HepG2 (cell line): ENCODE data around the gene GNAT3. TPM values are rescaled to one million over a fixed set of nuclear protein-coding genes. Genes with fewer than 3 reads are reported as not detected.

Experiments
- ATAC-seq: fragments of 200-7000 bp; cut with Tn5 transposase; 3 replicates; pipeline ENCODE4 v1.9.1; 2020; ENCODE audit warnings: mild to moderate bottlenecking, moderate library complexity
- BruUV-seq: library from RNA; stranded (reverse); fragments of 400-500 nt; replicated peaks from 2 replicates; lab custom pipeline; 2021; lab: Mats Ljungman, UMichigan
- CTCF ChIA-PET: fragments of 300-600 bp; formaldehyde crosslinking; extraction: SDS; loops from one replicate; lab custom pipeline; 2021; ENCODE audit warnings: low total read pairs, inconsistent platforms, low intra/inter-chr PET ratio; lab: Yijun Ruan, JAX
- POLR2A ChIA-PET: fragments of 350-600 bp; sonication (Branson Sonifier 250); formaldehyde crosslinking; loops from one replicate; lab custom pipeline; 2020; ENCODE audit warnings: antibody characterized with exemption, inconsistent platforms; lab: Yijun Ruan, JAX
- DNase-seq: peaks from one replicate; pipeline ENCODE4 v3.0.0-alpha.2; 2015; ENCODE audit warnings: low spot score
- FAIRE-seq: peaks from 3 replicates; lab custom pipeline; 2011; peaks lifted over from hg19 to GRCh38; lab: Jason Lieb, UNC
- H2AFZ ChIP-seq: one replicate; pipeline ENCODE4 v1.6.1; 2011; ENCODE audit warnings: low read length, inconsistent platforms
- H3K27ac ChIP-seq: fragments of 300-600 bp; 3 replicates; pipeline ENCODE4 v1.8.0; 2011; ENCODE audit warnings: mixed run types, mild to moderate bottlenecking, mixed read lengths, low read length, inconsistent platforms; ENCODE audit not compliant: insufficient read depth; ENCODE audit errors: extremely low read length
- H3K27me3 ChIP-seq, 2 experiments: fragments of 200-600 bp in 1 of 2; 2 replicates in 1 of 2; 3 replicates in 1 of 2; pipeline versions ENCODE4 v1.6.0 to v1.8.0; 2011; ENCODE audit warnings: low read length in 2 of 2, mild to moderate bottlenecking in 2 of 2, moderate library complexity in 2 of 2, inconsistent platforms in 1 of 2; ENCODE audit not compliant: insufficient read depth in 2 of 2, control insufficient read depth in 1 of 2
- H3K36me3 ChIP-seq, 2 experiments: fragments of 200-600 bp in 1 of 2; replicated peaks in 1 of 2; 2 replicates in 1 of 2; 3 replicates in 1 of 2; pipeline versions ENCODE4 v1.5.1 to v1.8.0; 2011; ENCODE audit warnings: low read length in 2 of 2, inconsistent platforms in 1 of 2; ENCODE audit not compliant: insufficient read depth in 2 of 2, control insufficient read depth in 1 of 2
- H3K4me1 ChIP-seq: 2 replicates; pipeline ENCODE4 v1.5.1; 2012; ENCODE audit warnings: low read length, inconsistent platforms; ENCODE audit not compliant: insufficient read depth
- H3K4me2 ChIP-seq: 2 replicates; pipeline ENCODE4 v1.6.0; 2011; ENCODE audit warnings: low read depth, low read length, inconsistent platforms
- H3K4me3 ChIP-seq, 3 experiments: fragments of 200-600 bp in 1 of 3; sonication (generic), shearing (Covaris generic) in 1 of 3; replicated peaks in 1 of 3; 2 replicates each; pipeline ENCODE4 v1.5.1; 2011 to 2016; ENCODE audit warnings: low read length in 3 of 3, inconsistent platforms in 2 of 3, low read depth in 2 of 3, mild to moderate bottlenecking in 2 of 3, control low read depth in 1 of 3, mixed read lengths in 1 of 3; ENCODE audit not compliant: insufficient read depth in 1 of 3
- H3K79me2 ChIP-seq: one replicate; pipeline ENCODE4 v1.6.1; 2011; ENCODE audit warnings: low read length, inconsistent platforms; ENCODE audit not compliant: insufficient read depth
- H3K9ac ChIP-seq: 2 replicates; pipeline ENCODE4 v1.6.0; 2011; ENCODE audit warnings: mild to moderate bottlenecking, low read depth, low read length, inconsistent platforms; ENCODE audit not compliant: insufficient read depth
- H3K9me3 ChIP-seq: 2 replicates; pipeline ENCODE4 v1.5.1; 2012; ENCODE audit warnings: mild to moderate bottlenecking, low read length
- H4K20me1 ChIP-seq: 2 replicates; pipeline ENCODE4 v1.6.0; 2011; ENCODE audit warnings: inconsistent platforms, mild to moderate bottlenecking, low read length, moderate library complexity; ENCODE audit not compliant: insufficient read depth
- AHR ChIP-seq: IDR thresholded peaks from 2 replicates; pipeline ENCODE4 v1.6.1; 2018; ENCODE audit warnings: missing genetic modification reagents, missing compliant biosample characterization
- CCAR2 ChIP-seq: fragments of 200-400 bp; formaldehyde crosslinking; optimal IDR thresholded peaks from 2 replicates; pipeline ENCODE3; 2018; ENCODE audit warnings: low read depth, mild to moderate bottlenecking, low read length, moderate library complexity
- ELF3 ChIP-seq: IDR thresholded peaks from 2 replicates; pipeline ENCODE4 v1.6.1; 2016; ENCODE audit warnings: missing genetic modification reagents, missing compliant biosample characterization
- ETV6 ChIP-seq: sonication (generic); formaldehyde crosslinking; conservative IDR thresholded peaks from 2 replicates; pipeline ENCODE4 v1.4.0; 2020; ENCODE audit warnings: missing genetic modification reagents
- FOXM1 ChIP-seq: sonication (generic); formaldehyde crosslinking; IDR thresholded peaks from 2 replicates; pipeline ENCODE4 v1.5.0; 2020; ENCODE audit warnings: missing genetic modification reagents
- HOXD1 ChIP-seq: sonication (generic); formaldehyde crosslinking; IDR thresholded peaks from 2 replicates; pipeline ENCODE4 v1.5.0; 2020; ENCODE audit warnings: missing genetic modification reagents
- NFKBIZ ChIP-seq: IDR thresholded peaks from 2 replicates; pipeline ENCODE4 v1.6.1; 2018; ENCODE audit warnings: missing genetic modification reagents, missing compliant biosample characterization
- YY1 ChIP-seq: IDR thresholded peaks from 2 replicates; pipeline ENCODE4 v1.6.1; 2011; ENCODE audit warnings: low read length, low read depth, moderate library complexity, mild to moderate bottlenecking; ENCODE audit not compliant: insufficient read depth, insufficient replicate concordance
- ZNF274 ChIP-seq: sonication (generic); formaldehyde crosslinking; IDR thresholded peaks from 2 replicates; pipeline ENCODE4 v1.5.1; 2020; ENCODE audit warnings: mild to moderate bottlenecking, missing genetic modification reagents
- ZNF430 ChIP-seq: sonication (generic); formaldehyde crosslinking; IDR thresholded peaks from 2 replicates; pipeline ENCODE4 v1.9.0; 2021; ENCODE audit warnings: mild to moderate bottlenecking, missing genetic modification reagents
- ZNF776 ChIP-seq: sonication (generic); formaldehyde crosslinking; IDR thresholded peaks from 2 replicates; pipeline ENCODE4 v1.4.0; 2020; ENCODE audit warnings: mild to moderate bottlenecking, missing genetic modification reagents
- ZNF790 ChIP-seq: sonication (generic); formaldehyde crosslinking; IDR thresholded peaks from 2 replicates; pipeline ENCODE4 v1.8.0; 2022; ENCODE audit warnings: missing genetic modification reagents, mild to moderate bottlenecking, borderline replicate concordance
- WGBS: methylation state at CpG from one replicate; pipeline ENCODE4 v1.1.6; 2017; ENCODE audit warnings: low lambda C conversion rate; 5-methylcytosine and 5-hydroxymethylcytosine counted together
- in situ Hi-C: cut with HindIII; loops from 2 replicates; pipeline ENCODE4 v1.10.0; 2017; ENCODE audit warnings: low pct_unique_long_range_greater_than_20kb; ENCODE audit not compliant: extremely low pct_ligation_motif_present
- intact Hi-C: fragments of 100-400 bp; cut with micrococcal nuclease; formaldehyde crosslinking; loops from one replicate; pipeline ENCODE4 v1.10.0; 2022; ENCODE audit not compliant: unreplicated experiment
- polyA plus RNA-seq, 8 experiments: library from polyadenylated mRNA; depleted of rRNA in 3 of 8; stranded (reverse) in 7 of 8; unstranded in 1 of 8; fragments of >200 nt; fragmentation: Illumina TruSeq in 4 of 8; extraction: Trizol in 4 of 8; gene quantifications; 2 replicates each; pipeline versions ENCODE4 v1.2.1 to v1.2.3, GENCODE V29; 2011 to 2016; ENCODE audit warnings: low read depth in 4 of 8, missing spikeins in 1 of 8, mixed read lengths in 1 of 8; ENCODE audit not compliant: insufficient read depth in 1 of 8
- total RNA-seq, 5 experiments: library from RNA; depleted of rRNA; stranded (reverse); fragments of >200 nt; fragmentation: Illumina TruSeq; extraction: Trizol; gene quantifications; 2 replicates each; pipeline ENCODE4 v1.2.3, GENCODE V29; 2016; ENCODE audit warnings: low read depth in 1 of 5
- TF ChIP-seq, protein P1 (sequence below): IDR thresholded peaks from 2 replicates; pipeline ENCODE4 v1.6.1; 2016; ENCODE audit warnings: missing genetic modification reagents, missing compliant biosample characterization
- TF ChIP-seq, protein P2 (sequence below): sonication (generic); formaldehyde crosslinking; IDR thresholded peaks from 2 replicates; pipeline ENCODE4 v1.4.0; 2020; ENCODE audit warnings: missing genetic modification reagents
- TF ChIP-seq, protein P3 (sequence below): IDR thresholded peaks from 2 replicates; pipeline ENCODE4 v1.6.1; 2012; ENCODE audit warnings: low read depth, low read length, improper control_type of control experiment

The GNAT3 gene
- total and polyA plus RNA-seq, 2 of the 13 experiments (the other 11 are each of a cell fraction or from before 2014, with no cell fraction given): not detected

DNA sequence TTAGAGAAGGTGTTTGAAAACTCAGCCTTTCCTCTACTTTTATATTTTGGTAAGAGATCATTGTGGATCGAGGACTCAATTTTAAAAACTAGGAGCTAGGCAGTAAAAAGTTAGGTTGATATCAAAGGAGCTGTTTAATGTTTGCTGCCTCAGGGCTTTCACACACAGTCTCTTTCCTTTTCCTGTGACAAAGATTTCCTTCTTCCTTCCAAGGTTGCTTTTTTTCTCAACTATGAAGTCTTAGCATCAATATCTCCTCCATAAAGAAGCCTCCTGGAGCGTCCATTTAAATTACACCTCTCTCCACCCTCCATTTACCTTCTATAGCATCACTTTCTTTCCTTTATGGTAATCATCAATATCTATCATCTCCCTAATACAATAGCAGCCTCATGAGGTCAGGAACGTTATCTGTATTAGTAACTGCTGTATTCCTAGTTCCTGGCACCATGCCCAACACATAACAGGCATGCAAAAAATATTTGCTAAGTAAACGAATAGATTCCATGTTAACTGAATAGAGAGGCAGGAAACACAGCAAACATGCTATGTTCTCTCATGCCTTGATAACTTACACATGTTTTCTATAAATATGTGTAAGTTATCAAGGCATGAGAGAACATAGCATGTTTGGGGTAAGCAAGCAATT is 48.5 kb downstream of the GNAT3 start:
- 41% methylated on average over 4 of the region's 4 CpGs for WGBS
- CTCF ChIA-PET: no interaction called here
- BruUV-seq: no TSS peak

DNA sequence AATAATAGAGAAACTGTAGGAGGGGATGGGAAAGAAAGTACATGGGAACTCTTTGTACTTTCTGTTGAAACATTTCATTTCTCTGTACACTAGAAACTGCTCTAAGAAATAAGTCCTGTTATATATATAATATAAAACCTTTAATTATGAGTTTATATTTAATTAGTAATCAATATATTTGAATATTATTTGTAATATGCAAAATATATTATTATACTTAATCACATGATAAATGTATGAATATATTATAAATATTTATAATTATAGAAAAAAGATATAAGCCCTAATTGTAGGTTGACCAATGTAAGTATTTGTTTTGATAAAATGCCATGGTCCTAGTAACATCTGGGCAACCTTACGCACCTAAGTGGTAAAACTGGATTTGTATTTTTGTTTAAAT is 51.0 kb downstream of the GNAT3 start:
- no peaks in the 10 kb centered on the region for H3K36me3 ChIP-seq
- FAIRE-seq: no peak
- 92% methylated on average over 1 of the region's 1 CpG for WGBS
- no peak overlapping the region for H3K27ac ChIP-seq
- H3K79me2 ChIP-seq: no peaks in the 10 kb centered on the region
- no TSS peak for BruUV-seq
- no peaks in the 10 kb centered on the region for H3K9me3 ChIP-seq
- intact Hi-C loops (no loop called here), in situ Hi-C loops (no loop called here)
- no peak overlapping the region for H3K9ac ChIP-seq
- no peak overlapping the region for H2AFZ ChIP-seq
- H3K4me3 ChIP-seq: no peak overlapping the region
- H3K4me2 ChIP-seq: no peak overlapping the region
- no peaks in the 10 kb centered on the region for H3K4me1 ChIP-seq
- H4K20me1 ChIP-seq: no peaks in the 10 kb centered on the region
- ATAC-seq: no peak
- POLR2A ChIA-PET: no interaction called here
- H3K27me3 ChIP-seq: no peaks in the 10 kb centered on the region
- DNase-seq: no peak
- CTCF ChIA-PET: no interaction called here
- TF ChIP-seq FOXM1 (CRISPR knock-in tag) (no peak), ZNF790 (CRISPR knock-in tag) (no peak), YY1 (no peak), ZNF776 (CRISPR knock-in tag) (no peak), ELF3 (CRISPR knock-in tag) (no peak), ZNF274 (CRISPR knock-in tag) (no peak), NFKBIZ (CRISPR knock-in tag) (no peak)
- TF ChIP-seq, protein P1, sequence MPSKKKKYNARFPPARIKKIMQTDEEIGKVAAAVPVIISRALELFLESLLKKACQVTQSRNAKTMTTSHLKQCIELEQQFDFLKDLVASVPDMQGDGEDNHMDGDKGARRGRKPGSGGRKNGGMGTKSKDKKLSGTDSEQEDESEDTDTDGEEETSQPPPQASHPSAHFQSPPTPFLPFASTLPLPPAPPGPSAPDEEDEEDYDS (CRISPR knock-in tag): no peak
- TF ChIP-seq, protein P2, sequence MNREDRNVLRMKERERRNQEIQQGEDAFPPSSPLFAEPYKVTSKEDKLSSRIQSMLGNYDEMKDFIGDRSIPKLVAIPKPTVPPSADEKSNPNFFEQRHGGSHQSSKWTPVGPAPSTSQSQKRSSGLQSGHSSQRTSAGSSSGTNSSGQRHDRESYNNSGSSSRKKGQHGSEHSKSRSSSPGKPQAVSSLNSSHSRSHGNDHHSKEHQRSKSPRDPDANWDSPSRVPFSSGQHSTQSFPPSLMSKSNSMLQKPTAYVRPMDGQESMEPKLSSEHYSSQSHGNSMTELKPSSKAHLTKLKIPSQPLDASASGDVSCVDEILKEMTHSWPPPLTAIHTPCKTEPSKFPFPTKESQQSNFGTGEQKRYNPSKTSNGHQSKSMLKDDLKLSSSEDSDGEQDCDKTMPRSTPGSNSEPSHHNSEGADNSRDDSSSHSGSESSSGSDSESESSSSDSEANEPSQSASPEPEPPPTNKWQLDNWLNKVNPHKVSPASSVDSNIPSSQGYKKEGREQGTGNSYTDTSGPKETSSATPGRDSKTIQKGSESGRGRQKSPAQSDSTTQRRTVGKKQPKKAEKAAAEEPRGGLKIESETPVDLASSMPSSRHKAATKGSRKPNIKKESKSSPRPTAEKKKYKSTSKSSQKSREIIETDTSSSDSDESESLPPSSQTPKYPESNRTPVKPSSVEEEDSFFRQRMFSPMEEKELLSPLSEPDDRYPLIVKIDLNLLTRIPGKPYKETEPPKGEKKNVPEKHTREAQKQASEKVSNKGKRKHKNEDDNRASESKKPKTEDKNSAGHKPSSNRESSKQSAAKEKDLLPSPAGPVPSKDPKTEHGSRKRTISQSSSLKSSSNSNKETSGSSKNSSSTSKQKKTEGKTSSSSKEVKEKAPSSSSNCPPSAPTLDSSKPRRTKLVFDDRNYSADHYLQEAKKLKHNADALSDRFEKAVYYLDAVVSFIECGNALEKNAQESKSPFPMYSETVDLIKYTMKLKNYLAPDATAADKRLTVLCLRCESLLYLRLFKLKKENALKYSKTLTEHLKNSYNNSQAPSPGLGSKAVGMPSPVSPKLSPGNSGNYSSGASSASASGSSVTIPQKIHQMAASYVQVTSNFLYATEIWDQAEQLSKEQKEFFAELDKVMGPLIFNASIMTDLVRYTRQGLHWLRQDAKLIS (CRISPR knock-in tag): no peak

More for the DNA sequence above, 48.5 kb downstream of the GNAT3 start:
- Histone ChIP-seq H3K79me2 (no peaks in the 10 kb centered on the region), H4K20me1 (no peaks in the 10 kb centered on the region), H3K4me3 (no peak overlapping the region), H3K27me3 (no peaks in the 10 kb centered on the region), H3K9me3 (no peaks in the 10 kb centered on the region)
- no peak for DNase-seq
- TF ChIP-seq ETV6 (CRISPR knock-in tag) (no peak), HOXD1 (CRISPR knock-in tag) (no peak), ZNF274 (CRISPR knock-in tag) (no peak), CCAR2 (no peak), AHR (CRISPR knock-in tag) (no peak), ZNF430 (CRISPR knock-in tag) (no peak)
- TF ChIP-seq, protein P3, sequence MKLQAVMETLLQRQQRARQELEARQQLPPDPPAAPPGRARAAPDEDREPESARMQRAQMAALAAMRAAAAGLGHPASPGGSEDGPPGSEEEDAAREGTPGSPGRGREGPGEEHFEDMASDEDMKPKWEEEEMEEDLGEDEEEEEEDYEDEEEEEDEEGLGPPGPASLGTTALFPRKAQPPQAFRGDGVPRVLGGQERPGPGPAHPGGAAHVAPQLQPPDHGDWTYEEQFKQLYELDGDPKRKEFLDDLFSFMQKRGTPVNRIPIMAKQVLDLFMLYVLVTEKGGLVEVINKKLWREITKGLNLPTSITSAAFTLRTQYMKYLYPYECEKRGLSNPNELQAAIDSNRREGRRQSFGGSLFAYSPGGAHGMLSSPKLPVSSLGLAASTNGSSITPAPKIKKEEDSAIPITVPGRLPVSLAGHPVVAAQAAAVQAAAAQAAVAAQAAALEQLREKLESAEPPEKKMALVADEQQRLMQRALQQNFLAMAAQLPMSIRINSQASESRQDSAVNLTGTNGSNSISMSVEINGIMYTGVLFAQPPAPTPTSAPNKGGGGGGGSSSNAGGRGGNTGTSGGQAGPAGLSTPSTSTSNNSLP: no peak
- TF ChIP-seq, all 625 proteins: peak for 0
- intact Hi-C loops (no loop called here), in situ Hi-C loops (no loop called here)
- no peak for ATAC-seq
- POLR2A ChIA-PET: no interaction called here
- Histone ChIP-seq H3K4me2 (no peak overlapping the region), H3K9ac (no peak overlapping the region), H3K27ac (no peak overlapping the region), H3K36me3 (no peaks in the 10 kb centered on the region), H2AFZ (no peak overlapping the region), H3K4me1 (peaks cover 7% of the 10 kb centered on the region)
- FAIRE-seq: no peak
